ENCODE measurements around the gene ZFAND2B. TPM values are rescaled to one million over a fixed set of nuclear protein-coding genes. Genes with fewer than 3 reads are reported as not detected.

Gene ZFAND2B
- total and polyA plus RNA-seq, 12 donors = 24.7 to 156 (median 34.9) TPM

- Histone ChIP-seq H3K27ac (peak overlapping the region; percentile 10 to 97 (median 95)), H3K36me3 (replicated peaks in 1 of 2) (peaks cover 0 to 28% of the 10 kb centered on the region in 2 donors), H3K27me3 (no peaks in the 10 kb centered on the region), H3K4me1 (replicated peaks in 1 of 2) (peaks cover 7 to 14% of the 10 kb centered on the region in 2 donors), H3K4me3 (peak overlapping the region in 3 of 4 donors; percentile 55 to 90 (median 56)), H3K9me3 (replicated peaks in 1 of 3) (no peaks in the 10 kb centered on the region)
- TF ChIP-seq POLR2A (IDR thresholded peaks at IDR 0.05) (no peak), CTCF (IDR thresholded peaks at IDR 0.05) (no peak)
- 15 to 21% (median 20%) methylated on average over 7 of the region's 7 CpGs for WGBS, 4 donors
- DNase-seq = no peak
- intact Hi-C loops (cut with DNase I) = no loop called here
Observed at GRCh38 chr2:219205981-219206327, 628 bp upstream of the ZFAND2B start.

GRCh38 chr2:219207134-219207883 lies 727 bp downstream of the ZFAND2B start:
- Histone ChIP-seq H3K27ac (peak overlapping the region; percentile 46 to 97 (median 95)), H3K4me3 (peak overlapping the region in 2 of 4 donors; percentile 56 to 90), H3K4me1 (replicated peaks in 1 of 2) (peaks cover 7 to 14% of the 10 kb centered on the region in 2 donors), H3K9me3 (replicated peaks in 1 of 3) (no peaks in the 10 kb centered on the region), H3K27me3 (no peaks in the 10 kb centered on the region), H3K36me3 (replicated peaks in 1 of 2) (peaks cover 0 to 33% of the 10 kb centered on the region in 2 donors)
- peak in 1 of 7 donors; percentile 27 for DNase-seq
- no peak for TF ChIP-seq POLR2A (IDR thresholded peaks at IDR 0.05)
- no peak for TF ChIP-seq CTCF (IDR thresholded peaks at IDR 0.05)
- intact Hi-C loops (cut with DNase I) = no loop called here
- WGBS, 4 donors = 15 to 22% (median 18%) methylated on average over 14 to 22 of the region's 22 CpGs

GRCh38 chr2:219207884-219208740 lies 1.5 kb downstream of the ZFAND2B start:
- peak in 1 of 7 donors; percentile 19 for DNase-seq
- 65 to 77% (median 74%) methylated on average over 17 of the region's 17 CpGs for WGBS, 4 donors
- Histone ChIP-seq H3K4me3 (peak overlapping the region in 1 of 4 donors; percentile 90), H3K36me3 (replicated peaks in 1 of 2) (peaks cover 0 to 42% of the 10 kb centered on the region in 2 donors), H3K4me1 (replicated peaks in 1 of 2) (peaks cover 7 to 14% of the 10 kb centered on the region in 2 donors), H3K27me3 (no peaks in the 10 kb centered on the region), H3K27ac (peak overlapping the region in 2 of 5 donors; percentile 95 to 97), H3K9me3 (replicated peaks in 1 of 3) (no peaks in the 10 kb centered on the region)
- intact Hi-C loops (cut with DNase I) = no loop called here
- TF ChIP-seq POLR2A (IDR thresholded peaks at IDR 0.05) = no peak
- TF ChIP-seq CTCF (IDR thresholded peaks at IDR 0.05) = no peak
